RCC 7860 (cell line): ENCODE measurements around the gene SLC8A2.

ENCODE experiments used
- DNase-seq: peaks from one replicate; pipeline ENCODE4 v3.0.0-alpha.2; 2015; ENCODE audit warnings: low spot score
- FAIRE-seq: peaks from 2 replicates; lab custom pipeline; 2012; peaks lifted over from hg19 to GRCh38; lab: Jason Lieb, UNC

Gene SLC8A2, protein sequence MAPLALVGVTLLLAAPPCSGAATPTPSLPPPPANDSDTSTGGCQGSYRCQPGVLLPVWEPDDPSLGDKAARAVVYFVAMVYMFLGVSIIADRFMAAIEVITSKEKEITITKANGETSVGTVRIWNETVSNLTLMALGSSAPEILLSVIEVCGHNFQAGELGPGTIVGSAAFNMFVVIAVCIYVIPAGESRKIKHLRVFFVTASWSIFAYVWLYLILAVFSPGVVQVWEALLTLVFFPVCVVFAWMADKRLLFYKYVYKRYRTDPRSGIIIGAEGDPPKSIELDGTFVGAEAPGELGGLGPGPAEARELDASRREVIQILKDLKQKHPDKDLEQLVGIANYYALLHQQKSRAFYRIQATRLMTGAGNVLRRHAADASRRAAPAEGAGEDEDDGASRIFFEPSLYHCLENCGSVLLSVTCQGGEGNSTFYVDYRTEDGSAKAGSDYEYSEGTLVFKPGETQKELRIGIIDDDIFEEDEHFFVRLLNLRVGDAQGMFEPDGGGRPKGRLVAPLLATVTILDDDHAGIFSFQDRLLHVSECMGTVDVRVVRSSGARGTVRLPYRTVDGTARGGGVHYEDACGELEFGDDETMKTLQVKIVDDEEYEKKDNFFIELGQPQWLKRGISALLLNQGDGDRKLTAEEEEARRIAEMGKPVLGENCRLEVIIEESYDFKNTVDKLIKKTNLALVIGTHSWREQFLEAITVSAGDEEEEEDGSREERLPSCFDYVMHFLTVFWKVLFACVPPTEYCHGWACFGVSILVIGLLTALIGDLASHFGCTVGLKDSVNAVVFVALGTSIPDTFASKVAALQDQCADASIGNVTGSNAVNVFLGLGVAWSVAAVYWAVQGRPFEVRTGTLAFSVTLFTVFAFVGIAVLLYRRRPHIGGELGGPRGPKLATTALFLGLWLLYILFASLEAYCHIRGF

DNA sequence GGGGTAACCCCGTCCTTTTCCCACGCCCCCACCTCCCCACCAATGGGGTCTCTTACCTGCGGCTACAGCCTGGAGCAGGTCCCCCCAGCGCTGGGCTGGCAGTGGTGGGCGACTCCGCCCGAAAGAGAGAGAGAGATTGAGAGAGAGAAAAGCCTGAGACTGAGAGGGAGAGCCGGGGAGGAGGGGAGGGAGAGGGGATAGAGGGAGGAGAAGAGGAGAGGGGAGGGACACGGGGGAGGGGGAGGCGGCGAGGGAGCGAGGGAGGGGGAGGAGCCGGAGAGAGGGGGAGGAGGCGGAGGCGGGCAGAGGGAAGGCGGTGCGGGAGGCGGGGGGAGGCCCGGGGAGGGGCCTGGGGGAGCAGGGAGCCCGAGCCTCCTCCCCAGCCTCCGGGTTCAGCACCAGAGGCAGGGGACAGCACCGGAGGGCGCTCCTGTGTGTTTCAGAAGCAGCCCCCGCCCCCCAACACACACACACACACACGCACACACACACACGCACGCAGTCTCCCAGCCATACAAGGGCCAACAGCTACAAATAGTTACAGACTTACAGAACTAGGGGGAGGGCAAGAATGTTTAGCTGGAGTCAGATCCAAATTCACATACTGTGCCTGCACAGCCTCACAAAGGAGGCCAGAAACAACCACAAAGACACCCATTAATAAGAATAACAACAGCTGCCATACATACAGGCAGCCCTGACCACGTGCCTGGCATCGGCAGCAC lies at the start of gene SLC8A2:
TSS of gene SLC8A2 (minus strand) at position 161 of the 725 bp plus-strand sequence. CDS start 5,490 bp downstream, outside the sequence.
- FAIRE-seq = no peak
- no peak for DNase-seq

DNA sequence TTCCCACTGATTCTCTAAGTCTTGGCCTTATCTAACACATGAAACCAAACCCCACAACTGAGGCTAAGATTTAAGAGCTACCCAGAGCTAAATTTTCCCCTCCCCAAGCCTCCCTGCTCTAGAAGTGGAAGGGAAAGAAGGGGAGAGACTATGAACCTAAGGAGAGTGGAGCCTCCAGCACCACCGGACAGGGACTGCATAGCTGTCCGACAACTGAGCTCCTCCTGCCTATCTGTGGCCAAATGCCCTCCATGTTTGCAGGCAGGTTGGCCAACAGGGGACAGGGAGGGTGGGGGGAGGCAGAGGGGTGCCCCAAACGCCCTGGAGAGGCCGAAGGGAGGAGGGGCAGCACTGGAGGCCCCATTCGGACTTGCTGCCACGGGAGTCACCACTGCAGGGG lies 49.1 kb upstream of the SLC8A2 start:
- no peak for DNase-seq
- no peak for FAIRE-seq

DNA sequence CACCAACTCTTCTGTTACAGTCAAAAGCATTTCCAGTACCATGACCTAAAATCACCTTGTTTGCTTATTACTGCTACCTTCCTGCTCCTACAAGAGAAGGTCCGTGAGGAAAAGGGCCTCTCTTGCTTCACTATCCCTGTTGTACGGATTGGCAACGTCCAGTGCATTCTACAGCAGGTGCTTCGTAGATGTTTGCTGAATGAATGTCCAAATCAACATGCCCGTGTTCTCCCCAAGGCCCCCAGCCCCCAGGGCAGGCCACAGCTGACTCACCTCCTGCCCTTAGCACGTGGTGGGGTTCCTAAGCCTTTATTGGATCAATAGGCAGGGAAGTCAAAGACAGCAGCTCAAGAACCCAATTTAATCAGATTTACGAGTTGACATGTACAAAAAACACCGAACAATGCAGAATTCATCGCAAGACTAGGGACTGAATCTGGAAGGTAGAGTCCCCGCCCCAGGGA lies 48.7 kb upstream of the SLC8A2 start:
- DNase-seq (no peak), FAIRE-seq (no peak)

DNA sequence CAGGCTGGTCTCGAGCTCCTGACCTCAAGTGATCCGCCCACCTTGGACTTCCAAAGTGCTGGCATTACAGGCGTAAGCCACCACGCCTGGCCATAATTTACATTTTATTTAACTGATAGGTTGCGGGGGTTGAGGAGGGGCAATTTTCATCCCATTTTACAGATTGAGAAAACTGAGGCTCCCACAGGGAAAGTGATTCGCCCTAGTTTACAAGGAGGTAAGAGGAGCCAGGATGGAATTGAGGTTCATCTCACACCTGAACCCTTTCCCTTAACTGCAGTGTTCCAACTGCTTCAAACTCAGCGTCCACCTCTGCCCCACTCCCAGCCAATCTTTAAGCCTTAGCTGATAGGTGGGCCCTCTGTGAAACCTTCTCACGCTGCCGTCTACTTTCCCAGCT lies 47.2 kb upstream of the SLC8A2 start:
- no peak for FAIRE-seq
- no peak for DNase-seq

DNA sequence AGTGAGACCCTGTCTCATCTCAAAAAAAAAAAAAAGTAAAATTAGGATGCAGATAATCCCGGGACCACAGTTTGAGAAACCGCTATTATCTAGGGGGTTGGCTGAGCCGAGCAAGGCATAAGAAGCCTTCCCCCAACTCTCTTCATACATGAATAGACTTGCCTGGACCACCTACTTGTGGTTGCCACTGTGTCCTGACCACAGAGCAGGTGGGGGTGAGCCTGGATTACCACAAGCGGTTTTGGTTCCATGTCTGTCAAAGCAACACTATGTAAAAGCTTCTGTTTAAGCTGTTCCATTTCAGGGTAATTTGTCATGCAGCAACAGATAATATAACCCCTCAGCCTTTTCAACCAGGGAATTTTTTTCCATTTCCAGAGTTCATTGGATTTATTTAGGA lies 46.4 kb upstream of the SLC8A2 start:
- no peak for FAIRE-seq
- no peak for DNase-seq

DNA sequence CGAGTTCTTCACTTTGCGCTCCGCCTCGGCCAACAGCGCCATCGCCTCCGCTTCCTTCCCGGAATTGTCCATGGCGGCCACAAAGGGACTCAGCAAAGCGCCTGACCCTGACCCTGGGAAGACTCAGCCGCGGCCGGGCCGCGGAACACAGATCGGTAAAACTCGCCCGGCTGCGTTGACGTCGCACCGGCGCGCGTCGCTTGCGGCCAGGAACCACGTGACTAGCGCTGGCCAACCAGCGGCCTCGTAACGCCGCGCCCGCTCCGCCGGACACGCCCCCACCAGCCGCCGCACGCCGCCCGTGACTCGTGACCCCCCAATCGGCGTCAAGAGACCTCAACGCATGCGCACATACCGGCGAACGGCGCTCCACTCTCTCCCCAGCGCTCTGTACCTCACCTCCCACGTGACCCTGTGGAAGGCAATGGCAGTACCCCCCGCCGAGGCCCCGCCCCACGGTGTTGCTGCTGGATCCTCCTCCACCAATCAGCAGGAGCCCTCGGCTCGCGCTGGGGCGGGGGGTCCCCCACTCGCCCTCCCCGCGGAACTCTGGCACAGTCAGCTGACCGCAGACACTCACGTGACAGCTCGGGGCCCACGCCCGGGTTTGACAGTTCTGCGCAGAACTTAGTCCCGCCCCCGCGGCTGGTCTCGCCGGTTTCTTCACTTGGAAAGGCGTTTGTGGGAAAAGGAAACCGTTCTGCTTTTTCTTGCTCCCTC lies 43.3 kb upstream of the SLC8A2 start, which contains the start of gene NAPA:
TSS of gene NAPA (minus strand) at position 195 of the 720 bp plus-strand sequence. CDS start at position 72, 123 bp downstream.
- peak; percentile 89 for FAIRE-seq
- peak; percentile 98 for DNase-seq

DNA sequence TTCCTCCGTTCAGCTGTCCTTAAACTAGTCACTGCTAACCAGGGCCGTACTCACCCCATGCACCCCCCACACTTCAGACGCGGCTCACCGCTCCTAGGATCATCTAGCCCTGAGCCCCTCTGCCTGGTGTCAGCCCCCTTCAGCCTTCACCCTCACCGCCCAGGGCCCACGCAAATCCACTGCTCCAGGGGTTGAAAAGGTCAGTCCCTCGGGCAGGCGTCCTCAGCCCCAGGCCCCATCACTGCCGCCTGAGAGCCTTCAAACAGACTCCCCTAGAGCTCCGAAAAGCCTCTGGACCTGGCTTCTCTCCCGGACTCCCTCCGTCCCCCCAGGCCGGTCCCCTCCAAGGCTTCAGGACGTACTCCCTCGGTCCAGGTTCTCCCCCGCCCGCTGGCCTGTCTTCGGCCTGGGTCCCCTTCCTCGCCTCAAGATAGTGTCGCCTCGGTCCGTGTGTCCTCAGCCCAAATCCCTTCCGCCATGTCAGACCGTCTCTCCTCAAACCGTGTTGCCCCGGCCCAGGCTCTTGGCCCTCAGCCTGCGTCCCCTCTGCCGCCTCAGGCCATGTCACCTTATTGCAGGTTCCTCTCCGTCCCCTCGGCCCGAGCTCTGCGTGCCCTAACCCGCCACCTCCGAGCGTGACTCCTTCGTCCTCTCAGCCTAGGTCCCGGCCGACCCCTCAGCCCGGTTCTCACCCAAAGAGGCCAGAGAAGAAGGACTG lies 42.6 kb upstream of the SLC8A2 start:
- FAIRE-seq = no peak
- no peak for DNase-seq

DNA sequence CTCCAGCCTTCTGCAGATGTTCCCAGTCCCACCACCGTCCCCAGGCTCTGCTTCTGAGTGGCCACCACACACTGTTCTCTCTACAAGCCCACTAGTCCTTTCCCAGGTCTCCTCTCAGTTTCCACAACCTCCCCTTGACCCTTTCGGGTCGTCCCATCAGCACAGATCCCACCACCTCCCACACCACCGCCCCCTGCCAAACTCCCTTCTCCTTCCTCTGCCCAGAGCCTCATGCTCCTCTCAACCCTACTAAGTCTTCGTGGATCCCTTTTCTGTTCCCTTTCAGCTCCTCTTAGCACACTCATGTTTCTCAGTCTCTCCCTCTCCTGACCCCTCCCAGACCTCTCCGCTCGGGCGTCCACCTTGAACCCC lies 41.2 kb upstream of the SLC8A2 start:
- DNase-seq (no peak), FAIRE-seq (no peak)

DNA sequence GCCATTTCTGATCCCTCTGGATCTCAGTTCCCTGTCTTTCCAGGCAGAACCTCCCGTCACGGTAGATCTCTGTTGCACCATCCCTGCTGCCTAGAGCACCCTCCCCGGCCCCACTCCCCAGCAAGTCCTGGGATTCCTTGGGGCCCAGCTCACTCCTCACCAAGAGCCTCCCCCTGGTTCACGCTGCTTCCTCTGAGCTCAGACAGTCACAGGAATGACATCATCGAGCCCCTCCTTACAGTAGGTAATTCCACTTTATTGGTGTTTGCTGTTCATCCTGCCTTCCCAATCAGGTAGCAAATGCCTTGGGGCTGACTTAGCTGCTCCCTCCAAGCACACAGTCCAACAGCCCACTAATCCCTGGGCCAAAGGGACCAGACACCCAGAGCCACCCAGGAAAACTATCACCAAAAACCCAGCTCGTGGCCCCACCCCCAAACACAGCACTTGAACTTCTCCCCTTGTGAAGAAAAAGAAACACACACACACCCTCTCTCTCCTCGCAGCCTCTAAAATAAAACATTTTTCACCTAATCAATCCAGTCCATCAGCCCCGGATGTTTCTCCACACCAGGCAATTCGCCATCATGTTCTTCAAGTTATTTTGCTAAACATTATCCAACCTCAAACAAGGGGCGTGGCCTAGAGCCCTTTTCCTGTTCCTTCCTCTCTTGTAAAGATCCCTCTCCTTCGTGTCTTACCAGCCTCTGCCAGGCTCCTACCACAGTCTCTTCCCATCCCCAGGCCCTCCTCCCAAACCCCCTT lies 40.7 kb upstream of the SLC8A2 start:
- FAIRE-seq (no peak), DNase-seq (peak; percentile 30)

DNA sequence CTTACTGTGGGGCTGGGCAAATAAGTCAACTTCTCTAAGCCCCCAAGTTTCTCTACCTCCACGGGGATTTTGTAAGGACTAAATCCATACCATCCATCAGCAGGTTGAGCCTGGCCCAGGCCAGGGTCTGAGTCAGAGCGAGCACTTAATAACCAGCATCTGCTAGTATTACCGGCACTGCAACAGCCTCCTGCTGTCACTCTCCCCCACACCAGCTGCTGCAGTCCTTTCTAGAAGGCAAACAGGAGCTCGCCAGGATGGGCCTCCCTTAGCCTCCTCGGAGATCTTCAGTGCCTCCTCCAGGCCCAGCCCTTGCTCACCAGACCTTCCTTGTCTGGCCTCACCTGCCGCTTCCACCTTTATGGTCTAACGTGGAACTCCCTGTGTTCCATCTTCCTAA lies 40.0 kb upstream of the SLC8A2 start:
- DNase-seq = no peak
- no peak for FAIRE-seq

DNA sequence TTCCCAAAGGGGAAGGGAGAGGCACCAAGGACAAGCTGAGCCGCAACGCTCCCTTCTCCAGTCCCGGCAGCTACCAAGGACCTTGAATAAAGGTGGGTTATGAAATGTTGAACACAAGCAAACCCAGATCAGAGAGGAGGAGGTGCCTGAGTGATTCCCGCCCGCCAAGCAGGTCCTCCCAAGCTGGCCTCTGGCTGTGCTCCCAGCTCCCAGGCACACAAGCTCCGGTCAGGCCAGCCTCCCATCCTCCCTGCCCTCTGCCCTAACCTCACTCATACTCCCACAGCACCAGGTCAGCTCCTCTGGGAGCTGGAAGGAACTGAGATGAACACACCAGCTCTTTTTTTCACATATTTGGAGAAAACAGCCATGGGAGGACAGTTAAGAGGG lies 39.4 kb upstream of the SLC8A2 start:
- DNase-seq (no peak), FAIRE-seq (no peak)

DNA sequence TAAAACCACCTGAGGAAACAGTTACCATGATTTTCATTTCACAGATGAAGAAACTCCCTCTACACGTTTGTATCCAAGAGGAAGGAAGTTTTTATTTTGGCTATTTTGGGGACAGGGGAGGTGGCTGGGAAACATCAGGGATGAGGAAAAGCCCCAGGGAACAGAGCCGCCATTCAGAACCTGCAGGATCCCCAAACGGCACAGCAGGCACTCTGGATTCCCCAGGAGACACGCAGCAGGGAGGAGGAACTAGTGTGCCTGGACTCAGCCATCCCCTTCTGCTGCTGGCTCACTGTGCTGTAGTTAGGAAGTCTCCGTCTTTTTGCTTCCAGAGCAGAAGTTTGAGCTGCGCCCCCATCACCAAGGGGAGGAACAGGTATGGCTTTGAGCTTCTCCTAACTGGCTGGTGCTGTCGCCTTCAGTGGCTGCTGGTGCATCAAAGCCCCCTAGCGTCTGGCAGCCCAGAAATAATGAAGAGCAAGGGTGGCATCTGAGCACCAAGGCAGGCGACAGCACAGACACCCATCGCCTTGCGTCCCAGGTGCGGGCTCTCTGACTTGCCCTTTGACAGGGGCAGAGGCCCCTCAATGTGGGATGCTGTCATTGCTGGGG lies 38.9 kb upstream of the SLC8A2 start:
- FAIRE-seq (no peak), DNase-seq (no peak)

DNA sequence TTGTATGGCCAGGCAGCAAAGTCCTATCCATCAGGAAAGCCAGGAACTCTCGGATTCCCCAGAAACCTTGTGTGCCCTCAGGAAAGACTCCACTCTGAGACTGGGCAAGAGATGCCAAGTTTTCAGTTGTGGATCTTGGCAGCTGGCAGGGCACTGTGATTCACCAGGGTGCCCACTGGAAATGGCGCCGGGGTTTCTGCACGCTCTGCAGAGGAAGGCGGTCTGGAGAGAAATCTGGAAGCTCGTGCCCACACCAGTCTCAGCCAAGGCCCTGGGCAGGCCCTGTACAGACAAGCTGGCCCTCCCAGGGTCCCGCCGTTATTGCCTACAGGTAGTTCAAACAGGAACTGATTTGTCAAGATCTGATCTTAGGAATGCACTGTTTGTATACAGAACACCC lies 38.3 kb upstream of the SLC8A2 start:
- no peak for FAIRE-seq
- DNase-seq = no peak

DNA sequence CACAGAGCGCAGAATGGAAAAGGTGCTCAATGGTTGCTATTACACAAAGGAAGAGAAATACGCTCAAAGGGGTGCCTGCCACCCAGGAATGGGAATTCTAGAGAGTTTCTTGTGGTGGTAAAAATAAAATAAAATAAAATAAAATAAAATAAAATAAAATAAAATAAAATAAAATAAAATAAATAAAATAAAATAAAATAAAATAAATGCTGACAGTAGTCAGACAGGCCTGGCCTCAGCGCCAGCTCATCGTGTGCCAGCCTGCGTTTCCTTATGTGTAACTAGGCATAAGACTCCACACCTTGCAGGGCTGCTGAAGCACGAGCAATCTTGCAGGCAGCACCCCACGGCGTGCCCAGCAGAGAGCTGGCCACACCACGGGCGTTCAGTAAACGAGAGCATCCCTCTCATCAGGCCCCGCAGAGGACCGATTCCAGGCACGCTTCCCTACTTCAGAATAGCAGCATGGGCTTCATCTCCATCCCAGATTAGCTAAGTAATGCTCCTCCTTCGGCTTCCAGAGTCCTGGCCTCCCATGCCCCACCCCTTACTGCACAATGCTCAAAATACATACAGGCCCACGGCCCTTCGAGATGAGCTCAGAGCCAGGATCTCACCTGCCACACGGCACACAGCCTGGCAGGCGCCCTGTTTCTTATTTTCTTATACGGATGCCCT lies 37.6 kb upstream of the SLC8A2 start:
- DNase-seq = no peak
- no peak for FAIRE-seq

DNA sequence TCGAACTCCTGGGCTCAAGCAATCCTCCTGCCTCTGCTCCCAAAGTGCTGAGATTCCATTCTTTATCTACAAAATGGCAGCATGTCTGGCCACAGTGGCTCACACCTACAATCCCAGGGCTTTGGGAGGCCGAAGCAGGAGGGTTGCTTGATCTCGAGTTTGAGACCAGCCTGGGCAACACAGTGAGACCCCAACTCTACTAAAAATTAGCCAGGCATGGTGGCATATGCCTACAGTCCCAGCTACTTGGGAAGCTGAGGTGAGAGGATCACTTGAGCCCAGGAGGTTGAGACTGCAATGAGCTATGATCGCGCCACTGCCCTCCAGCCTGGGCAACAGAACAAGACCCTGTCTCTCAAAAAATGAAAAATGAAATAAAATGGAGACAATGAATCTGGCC lies 37.0 kb upstream of the SLC8A2 start:
- FAIRE-seq = no peak

DNA sequence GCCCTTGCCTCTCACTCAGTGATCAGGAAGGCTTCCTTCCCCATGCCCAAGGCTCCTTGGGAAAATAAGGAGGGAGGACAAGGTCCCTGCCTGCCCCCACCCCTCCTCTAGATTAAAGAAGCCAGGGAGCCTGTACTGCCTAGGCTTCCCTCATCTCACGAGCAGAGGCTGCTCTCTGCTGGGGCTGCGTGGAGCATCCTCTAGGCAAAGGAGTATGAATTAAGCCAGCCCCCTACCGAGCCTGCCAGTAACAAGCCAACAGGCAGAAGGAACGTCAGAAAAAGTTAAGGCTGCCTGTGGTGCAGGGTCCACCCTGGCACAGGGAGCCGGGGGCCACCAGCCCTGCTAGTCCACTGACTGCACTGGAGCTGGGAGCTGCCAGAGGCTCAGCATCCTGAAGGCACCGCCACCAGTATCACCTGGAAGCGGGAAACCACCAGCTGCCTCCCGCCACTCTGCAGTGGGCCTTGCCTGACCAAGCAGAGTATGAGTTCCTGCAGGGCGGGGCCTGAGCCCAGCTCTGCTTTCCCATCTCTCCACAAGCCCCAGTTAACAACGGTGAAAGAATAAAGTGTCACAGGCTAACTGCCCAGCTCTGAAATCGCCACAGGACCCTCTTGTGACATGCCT lies 36.3 kb upstream of the SLC8A2 start:
- FAIRE-seq = no peak
- DNase-seq = no peak

More for the DNA sequence above, 37.0 kb upstream of the SLC8A2 start:
- DNase-seq = no peak

DNA sequence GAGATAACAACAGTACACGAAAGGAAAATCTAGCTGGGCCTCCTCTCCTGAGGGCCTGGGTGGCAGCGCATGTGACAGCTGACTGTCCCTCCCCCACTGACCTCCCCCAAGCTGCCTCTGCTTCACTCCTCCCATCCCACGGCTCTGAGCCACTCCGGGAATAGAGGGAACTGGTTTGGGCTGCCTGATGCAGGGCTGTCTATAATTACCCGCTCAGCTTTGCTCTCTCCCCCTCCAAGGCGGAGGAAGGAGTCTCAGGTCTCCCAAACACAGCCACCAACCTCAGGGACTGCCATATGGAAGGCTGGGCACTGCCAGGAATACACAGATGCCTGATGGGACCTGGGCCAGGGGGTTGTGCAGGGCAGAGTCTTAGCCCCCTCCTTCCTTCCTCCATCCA lies 35.3 kb upstream of the SLC8A2 start:
- no peak for DNase-seq
- FAIRE-seq = no peak

DNA sequence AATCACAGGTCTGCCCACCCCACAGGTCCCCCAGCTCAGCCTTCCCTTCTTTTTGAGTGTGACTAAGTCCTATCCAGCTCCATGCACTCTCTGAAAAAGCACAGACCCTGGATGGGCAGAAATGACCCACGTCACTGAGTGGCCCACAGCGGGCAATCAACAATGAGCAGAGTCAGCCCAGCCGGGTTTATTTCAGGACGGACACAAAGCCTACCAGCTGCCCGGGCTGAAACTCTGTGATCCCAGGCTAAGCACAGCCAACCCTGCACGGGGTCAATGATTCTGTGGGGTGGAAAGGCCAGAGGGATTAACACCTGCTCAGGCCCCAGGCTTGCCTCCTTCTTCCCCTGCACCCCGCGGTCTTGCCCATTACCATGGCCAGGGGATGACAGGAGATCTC lies 34.8 kb upstream of the SLC8A2 start:
- DNase-seq (no peak), FAIRE-seq (no peak)
